ENCODE results near the gene ZNF335.

- no peak for TF ChIP-seq CTCF (conservative IDR thresholded peaks at IDR 0.05 in 1 of 2, IDR thresholded peaks at IDR 0.05 in 1 of 2; ENCODE audit: low read depth in 1 of 2, low read length in 2 of 2)
- no peak for TF ChIP-seq EZH2 (IDR thresholded peaks at IDR 0.05; ENCODE audit: low read length, missing control alignments)
These were observed 47.4 kb downstream of the ZNF335 start for GRCh38 chr20:45924391-45925261.

All from fibroblast of lung (primary cell).